Activated T-cell treated with anti-CD3 and anti-CD28 coated beads for 48 hours (primary cell): Measurements from ENCODE around the gene HMCN1.

Experiments
- DNase-seq: peaks from one replicate; pipeline ENCODE4 v3.0.0-alpha.2; 2020; ENCODE audit warnings: low read depth

HMCN1 gene

GRCh38 chr1:186089940-186090339, 355.7 kb downstream of the HMCN1 start:
- DNase-seq: no peak

- no peak for DNase-seq
Measured at GRCh38 chr1:186091222-186091720, 357.1 kb downstream of the HMCN1 start.

- no peak for DNase-seq
Measured at GRCh38 chr1:186093437-186093836, 359.2 kb downstream of the HMCN1 start.

GRCh38 chr1:186094172-186094571, 360.0 kb downstream of the HMCN1 start:
- DNase-seq: no peak

- DNase-seq: no peak
Measured at GRCh38 chr1:186099336-186100104, 365.3 kb downstream of the HMCN1 start.

GRCh38 chr1:186102107-186102506, 367.9 kb downstream of the HMCN1 start:
- no peak for DNase-seq

GRCh38 chr1:186102547-186103148, 368.5 kb downstream of the HMCN1 start:
- DNase-seq: no peak

- no peak for DNase-seq
Measured at GRCh38 chr1:186104459-186104858, 370.3 kb downstream of the HMCN1 start.

- no peak for DNase-seq
Measured at GRCh38 chr1:186112280-186112679, 378.1 kb downstream of the HMCN1 start.

- DNase-seq: no peak
Measured at GRCh38 chr1:186113461-186113860, 379.3 kb downstream of the HMCN1 start.

GRCh38 chr1:186118724-186119123, 384.5 kb downstream of the HMCN1 start:
- no peak for DNase-seq

- no peak for DNase-seq
Measured at GRCh38 chr1:186122837-186123236, 388.6 kb downstream of the HMCN1 start.

GRCh38 chr1:186125035-186125434, 390.8 kb downstream of the HMCN1 start:
- no peak for DNase-seq

- no peak for DNase-seq
Measured at GRCh38 chr1:186125511-186125910, 391.3 kb downstream of the HMCN1 start.

GRCh38 chr1:186129758-186130157, 395.6 kb downstream of the HMCN1 start:
- no peak for DNase-seq

- DNase-seq: no peak
Measured at GRCh38 chr1:186139115-186139514, 404.9 kb downstream of the HMCN1 start.

- no peak for DNase-seq
Measured at GRCh38 chr1:186139701-186140100, 405.5 kb downstream of the HMCN1 start.

- no peak for DNase-seq
Measured at GRCh38 chr1:186142159-186142558, 408.0 kb downstream of the HMCN1 start.

GRCh38 chr1:186142916-186143315, 408.7 kb downstream of the HMCN1 start:
- no peak for DNase-seq

GRCh38 chr1:186143481-186143880, 409.3 kb downstream of the HMCN1 start:
- no peak for DNase-seq

GRCh38 chr1:186144505-186144904, 410.3 kb downstream of the HMCN1 start:
- no peak for DNase-seq

- DNase-seq: no peak
Measured at GRCh38 chr1:186146974-186147373, 412.8 kb downstream of the HMCN1 start.

- no peak for DNase-seq
Measured at GRCh38 chr1:186149591-186149990, 415.4 kb downstream of the HMCN1 start.

GRCh38 chr1:186152227-186152619, 418.0 kb downstream of the HMCN1 start:
- no peak for DNase-seq
